HG02938 (cell line): ENCODE measurements around the gene CNNM3.

ENCODE experiments used
- ATAC-seq: cut with Tn5 transposase; IDR thresholded peaks from one replicate; pipeline ENCODE4 v1.9.1; 2021; ENCODE audit warnings: mild to moderate bottlenecking, moderate library complexity; ENCODE audit not compliant: unreplicated experiment

CNNM3 gene

GRCh38 chr2:96838345-96839292, 22.6 kb downstream of the CNNM3 start:
- no peak for ATAC-seq

GRCh38 chr2:96839293-96839874, 23.3 kb downstream of the CNNM3 start:
- ATAC-seq, result no peak

DNA sequence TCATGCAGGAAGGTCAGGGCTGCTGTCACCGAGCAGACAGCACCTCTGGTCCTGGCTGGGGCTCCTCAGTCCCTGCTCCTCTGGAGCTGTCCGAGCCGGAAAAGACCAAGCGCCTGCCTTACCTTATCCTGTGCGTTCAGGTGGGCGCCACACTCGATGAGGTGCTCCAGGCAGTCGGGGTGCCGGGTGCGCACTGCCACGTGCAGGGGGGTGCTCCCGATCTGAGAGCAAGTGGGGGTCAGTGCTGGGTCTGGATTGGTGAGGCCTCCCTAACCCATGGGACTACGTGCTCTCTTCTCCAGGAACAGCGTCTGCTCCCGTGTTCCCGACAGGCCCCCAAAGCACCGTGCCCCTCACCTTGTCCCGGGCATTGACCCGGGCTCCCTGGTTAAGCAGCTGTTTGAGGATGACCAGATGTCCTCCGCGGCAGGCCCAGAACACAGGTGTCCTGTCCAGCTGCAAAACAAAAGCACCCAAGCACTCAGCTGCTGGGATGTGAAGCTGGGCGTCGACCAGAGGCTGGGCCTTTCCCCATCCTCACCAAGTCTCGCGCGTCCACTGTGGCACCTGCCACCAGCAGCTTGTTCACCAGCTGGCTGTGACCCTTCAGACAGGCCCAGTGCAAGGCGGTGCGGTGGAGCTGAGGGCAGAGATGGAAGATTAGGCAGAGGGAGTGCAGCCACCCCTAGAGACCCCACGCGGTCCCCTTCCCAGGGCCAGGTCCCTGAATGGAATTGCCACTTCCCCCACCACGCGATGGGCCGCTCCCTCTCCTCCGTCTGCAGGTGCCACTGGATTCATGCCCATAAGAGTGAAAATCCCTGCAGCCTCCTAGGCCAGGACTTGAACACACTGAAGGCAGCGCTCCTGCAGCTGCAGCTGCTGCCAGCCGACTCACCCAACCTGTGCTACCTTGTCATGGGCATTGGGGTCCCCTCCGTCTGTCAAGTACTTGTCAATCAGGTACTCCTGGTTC, 24.1 kb downstream of the CNNM3 start:
- no peak for ATAC-seq

DNA sequence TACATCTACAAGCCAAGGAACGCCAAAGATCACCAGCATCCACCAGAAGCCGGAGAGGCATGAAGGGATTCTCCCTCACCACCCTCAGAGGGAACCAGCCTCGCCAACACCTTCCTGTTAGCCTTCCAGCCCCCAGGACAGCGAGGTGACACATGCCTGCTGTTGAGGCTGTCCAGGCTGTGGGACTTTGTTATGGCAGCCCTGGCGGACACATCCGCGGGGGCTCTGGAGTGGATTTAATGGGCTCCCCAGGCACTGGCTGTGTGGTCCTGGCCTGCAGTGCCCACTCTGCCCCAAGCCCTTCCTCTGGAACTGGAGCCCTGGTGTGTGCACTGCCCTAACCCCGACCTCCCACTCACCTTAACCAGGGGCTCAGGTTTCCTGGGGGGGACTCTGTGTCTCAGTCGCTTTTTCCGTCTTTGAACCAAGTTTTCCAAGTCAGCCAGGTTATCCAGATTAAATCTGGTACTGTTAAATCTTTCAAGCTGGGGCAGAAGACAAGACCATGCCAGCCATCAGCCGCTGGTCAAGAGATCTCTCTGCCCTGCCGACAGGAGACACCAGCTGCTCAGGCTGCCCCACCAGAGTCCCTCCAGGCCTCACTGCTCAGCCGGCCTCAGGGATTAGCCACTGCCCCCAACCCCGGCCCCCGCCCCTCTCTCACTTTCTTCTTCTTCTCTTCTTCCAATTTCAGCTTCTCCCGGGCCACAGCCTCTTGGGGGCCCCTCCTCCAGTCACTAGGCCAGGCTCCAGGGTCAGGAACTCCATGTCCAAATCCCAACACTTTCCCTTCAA, 25.8 kb downstream of the CNNM3 start:
- no peak for ATAC-seq

DNA sequence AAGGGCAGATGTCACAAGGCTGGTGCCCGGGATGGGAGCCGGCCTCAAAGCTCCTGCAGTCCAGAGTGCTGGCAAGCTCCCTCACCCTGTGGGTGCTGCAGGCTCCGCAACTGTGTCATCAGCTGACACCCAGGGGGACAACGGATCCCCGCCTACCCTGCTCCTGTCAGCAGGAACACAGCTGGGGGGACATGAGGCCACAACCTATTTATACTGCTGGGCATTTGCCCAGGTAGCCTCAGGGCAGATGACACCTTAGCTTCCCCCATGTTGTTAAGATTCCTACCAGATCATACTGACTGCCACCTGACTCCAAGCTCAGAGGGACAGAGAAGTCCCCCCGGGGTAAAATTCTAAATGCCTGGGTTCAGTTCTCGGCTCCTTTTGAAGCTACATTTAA, 26.5 kb downstream of the CNNM3 start:
- no peak for ATAC-seq

DNA sequence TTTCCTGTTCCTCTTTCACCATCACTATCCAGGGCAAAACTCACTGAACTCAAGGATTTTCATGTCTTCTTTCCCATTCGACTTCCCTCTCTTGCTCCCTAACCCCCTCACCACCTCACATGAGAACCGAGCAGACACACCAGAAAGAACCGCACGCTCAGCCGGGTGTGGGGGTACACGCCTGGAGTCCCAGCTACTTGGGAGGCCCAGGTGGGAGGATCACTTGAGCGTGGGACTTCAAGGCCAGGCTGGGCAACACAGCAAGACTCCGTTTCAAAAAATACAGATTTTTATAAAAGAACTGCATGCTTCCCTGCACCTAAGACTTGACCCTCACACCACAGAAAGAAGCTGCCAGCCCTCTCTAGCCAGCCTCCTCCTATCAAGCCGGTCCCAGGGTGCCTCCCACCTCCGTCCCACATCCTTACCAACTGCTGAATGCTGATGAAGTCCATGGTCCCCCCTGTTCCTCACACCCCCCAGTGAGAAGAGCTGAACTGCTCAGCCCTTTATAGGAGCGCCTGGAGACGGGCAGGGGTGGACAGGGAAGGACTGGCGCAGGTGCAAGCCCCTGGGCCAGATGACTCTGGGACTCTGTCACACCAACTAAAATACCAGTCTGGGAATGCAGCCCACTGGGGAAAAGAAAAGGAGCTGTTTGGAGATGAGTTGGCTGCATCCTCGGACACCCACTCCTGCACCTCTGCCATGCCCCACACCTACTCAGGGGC, 27.6 kb downstream of the CNNM3 start, which contains the start of gene ANKRD23:
Gene ANKRD23, minus strand, starts transcription at position 484 of the 731 bp plus-strand sequence. Its CDS starts 29 bp downstream, at position 455.
- ATAC-seq, result no peak

DNA sequence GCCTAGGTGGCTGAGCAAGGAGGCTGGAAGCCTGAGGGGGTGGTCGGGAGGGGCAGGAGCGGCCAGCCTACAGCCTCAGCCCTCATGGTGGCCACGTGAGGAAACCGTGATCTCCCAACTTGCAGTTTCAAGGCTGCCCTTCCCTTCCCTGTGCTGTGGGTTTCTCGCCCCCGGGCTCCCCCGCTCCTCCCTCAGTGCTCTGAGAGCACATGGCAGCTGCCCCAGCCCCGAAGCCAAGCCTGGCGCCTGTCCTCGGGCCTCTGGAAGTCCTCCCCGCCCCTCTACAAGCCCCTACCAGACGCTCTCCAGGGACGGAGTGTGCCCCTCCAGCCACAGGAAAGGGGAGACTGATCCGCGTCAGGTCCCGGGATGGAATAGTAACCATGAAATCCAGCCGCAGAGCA, 28.3 kb downstream of the CNNM3 start:
- ATAC-seq, result no peak

DNA sequence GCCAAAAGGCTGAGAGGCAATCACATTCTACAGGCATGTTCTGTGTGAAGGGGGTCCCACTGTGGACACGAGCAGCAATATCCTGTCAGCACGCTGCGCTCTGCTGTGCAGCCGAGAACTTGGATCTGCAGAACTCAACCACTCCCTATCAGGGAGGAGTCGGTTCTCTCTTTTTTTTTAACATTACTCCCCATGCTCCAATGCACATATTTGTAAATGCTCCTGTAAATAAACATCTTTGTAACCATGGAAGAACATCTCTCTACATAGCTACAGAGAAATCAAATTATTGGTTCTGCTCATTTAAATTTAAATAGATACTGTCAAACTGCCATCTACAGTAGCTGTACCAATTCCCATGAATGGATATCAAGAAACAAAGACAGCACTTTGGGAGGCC, 30.8 kb downstream of the CNNM3 start:
- ATAC-seq, result no peak

DNA sequence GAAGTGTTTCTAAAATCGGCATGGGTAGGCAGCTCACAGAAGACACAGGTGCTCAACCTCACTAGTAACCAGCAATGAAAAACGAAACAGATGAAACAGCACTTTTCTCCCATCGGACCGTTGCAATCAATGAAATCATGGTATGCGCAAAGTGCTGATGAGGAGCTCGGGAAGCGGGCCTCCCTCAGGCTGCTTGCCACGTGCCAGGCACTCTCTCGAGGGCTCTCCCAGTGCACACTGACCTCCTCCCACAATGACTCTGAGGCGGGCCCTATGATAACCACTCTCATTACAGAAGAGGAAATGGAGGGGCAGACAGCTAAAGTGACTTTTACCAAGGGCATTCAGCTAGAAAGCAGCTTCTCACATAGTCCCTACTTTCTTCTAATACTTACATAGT, 31.5 kb downstream of the CNNM3 start:
- ATAC-seq, result no peak

- no peak for ATAC-seq
Measured at GRCh38 chr2:96848264-96848663, 32.2 kb downstream of the CNNM3 start.

GRCh38 chr2:96852667-96853066, 36.6 kb downstream of the CNNM3 start:
- ATAC-seq, result no peak

GRCh38 chr2:96853321-96853720, 37.3 kb downstream of the CNNM3 start:
- ATAC-seq, result no peak

DNA sequence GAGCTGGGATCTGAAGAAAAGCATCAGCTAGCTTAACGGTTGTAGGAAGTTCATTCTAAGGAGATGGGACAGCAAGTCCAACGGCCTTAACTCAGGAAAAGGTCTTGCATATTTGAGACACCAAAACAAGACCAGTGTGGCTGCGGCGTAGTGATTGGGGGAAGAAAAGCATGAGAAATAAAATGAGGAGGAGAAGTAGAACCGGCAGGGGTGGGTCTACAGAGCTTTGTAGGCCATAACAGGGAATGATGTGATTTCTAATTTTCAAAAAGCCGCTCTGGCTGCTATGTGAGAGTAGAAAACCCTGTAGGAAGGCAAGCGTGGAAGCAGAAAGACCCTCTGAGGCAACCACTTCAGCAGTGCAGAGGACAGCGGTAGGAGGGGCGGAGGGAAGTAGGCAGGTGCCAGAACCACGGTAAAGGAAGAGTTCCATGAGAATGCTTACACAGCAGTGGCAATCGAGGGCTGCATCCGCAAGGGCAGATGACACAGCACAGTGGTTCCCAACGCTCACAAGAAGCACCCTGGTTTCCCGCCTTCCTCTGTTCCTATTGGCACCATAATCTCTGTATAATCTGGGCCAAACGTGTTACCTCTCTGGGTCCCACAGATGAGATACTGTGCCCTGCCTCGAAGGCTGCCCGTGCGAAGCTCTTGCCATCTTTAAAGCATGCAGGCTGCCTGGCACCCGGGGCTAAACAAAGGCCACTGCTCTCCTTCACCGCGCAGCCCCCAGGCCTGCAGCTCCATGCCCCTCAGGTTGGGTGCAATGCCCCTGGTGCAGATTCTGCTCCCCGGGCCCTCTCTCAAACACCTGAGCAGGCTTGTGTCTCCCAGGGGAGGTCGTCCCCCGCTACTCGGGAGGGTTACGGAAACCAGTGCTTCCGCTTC, 41.0 kb downstream of the CNNM3 start:
- ATAC-seq, result peak; percentile 20

- ATAC-seq, result peak; percentile 92
Measured at GRCh38 chr2:96857667-96858372, 41.8 kb downstream of the CNNM3 start, which contains the start of gene ANKRD39. Gene ANKRD39 (minus strand): TSS chr2:96858016. CDS start chr2:96857987, 29 bp downstream.

DNA sequence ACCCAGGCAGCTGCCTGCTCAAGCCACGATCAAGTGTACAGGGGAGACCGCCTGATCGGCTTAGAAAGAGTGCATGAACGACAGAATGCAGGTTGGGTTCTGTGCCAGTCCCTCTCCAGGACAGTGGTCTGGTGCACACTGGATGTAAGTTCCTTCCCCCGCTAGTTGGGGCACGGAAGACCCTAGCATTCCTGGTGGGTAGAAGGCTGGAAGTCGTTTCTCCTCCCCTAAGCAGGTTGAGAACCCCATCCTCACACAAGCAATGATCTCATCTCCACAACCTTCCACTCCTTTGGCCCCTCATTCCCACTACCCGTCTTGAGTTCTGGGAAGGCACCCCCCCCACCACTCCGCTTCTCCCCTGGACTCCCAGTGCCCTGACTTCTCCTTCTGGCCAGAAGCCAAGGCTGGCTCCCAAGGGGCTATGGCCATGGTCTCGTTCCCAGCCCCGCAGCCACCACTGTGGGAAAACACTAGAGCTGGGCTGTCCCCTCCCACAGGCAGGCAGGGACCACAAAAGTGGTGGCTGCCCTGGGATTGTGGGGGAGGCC, 43.1 kb downstream of the CNNM3 start:
- ATAC-seq, result no peak

- ATAC-seq, result no peak
Measured at GRCh38 chr2:96859681-96860064, 43.6 kb downstream of the CNNM3 start.
